A673 (cell line): Measurements from ENCODE around the gene ANKLE2.

Experiments
- CTCF ChIP-seq: fragments of 300-800, 200-600 bp; sonication (generic); conservative IDR thresholded peaks from 2 replicates; pipeline ENCODE4 v1.5.1; 2017; ENCODE audit warnings: low read depth, mild to moderate bottlenecking, antibody characterized with exemption, low read length, moderate library complexity, mixed read lengths
- EZH2 ChIP-seq: fragments of 200-600 bp; sonication (generic); IDR thresholded peaks from 2 replicates; pipeline ENCODE4 v1.6.1; 2017; ENCODE audit warnings: borderline replicate concordance, low read depth, mild to moderate bottlenecking, mixed read lengths, antibody characterized with exemption, low read length; ENCODE audit not compliant: poor library complexity, severe bottlenecking

DNA sequence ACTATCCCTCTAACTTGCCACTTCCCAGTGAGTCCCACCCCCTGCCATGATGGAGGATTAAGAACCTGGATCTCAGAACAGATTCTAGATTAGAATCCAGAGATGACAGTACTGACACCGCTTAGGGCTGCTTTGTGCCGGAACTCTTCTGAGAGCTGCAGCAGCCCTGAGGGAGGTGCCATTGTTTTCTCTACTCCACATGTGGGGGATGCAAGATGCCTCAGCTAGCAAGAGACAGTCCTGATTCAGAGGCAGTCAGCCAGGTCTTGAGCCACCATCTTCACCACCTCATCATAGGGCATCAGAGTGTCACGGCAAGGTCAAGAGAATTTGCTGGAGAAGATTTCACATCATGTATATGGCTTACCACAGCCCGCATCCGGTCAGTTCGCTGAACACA lies 54.4 kb downstream of the ANKLE2 start:
- TF ChIP-seq EZH2 = no peak
- no peak for TF ChIP-seq CTCF
